GM23338 (cell line): Measurements from ENCODE around the gene RTN3. TPM values are rescaled to one million over a fixed set of nuclear protein-coding genes. Genes with fewer than 3 reads are reported as not detected.

Source experiments
- ATAC-seq: fragments of 200-7000 bp; cut with Tn5 transposase; 3 replicates; pipeline ENCODE4 v1.9.1; 2020
- DNase-seq: peaks from one replicate; pipeline ENCODE4 v3.0.0-alpha.2; 2015; ENCODE audit warnings: low spot score
- H2AFZ ChIP-seq: fragments of 200-600 bp; sonication (generic); 2 replicates; pipeline ENCODE4 v1.8.0; 2016; ENCODE audit warnings: antibody characterized with exemption, mild to moderate bottlenecking, moderate library complexity
- H3F3A ChIP-seq: fragments of 200-600 bp; sonication (generic); replicated peaks from 2 replicates; pipeline ENCODE4 v1.8.0; 2017; ENCODE audit warnings: antibody characterized with exemption, mixed run types, low read depth
- H3K27ac ChIP-seq: fragments of 200-600 bp; sonication (generic); 2 replicates; pipeline ENCODE4 v1.6.1; 2016; ENCODE audit warnings: low read depth
- H3K27me3 ChIP-seq: fragments of 200-600 bp; sonication (generic); 2 replicates; pipeline ENCODE4 v1.8.0; 2016; ENCODE audit warnings: mild to moderate bottlenecking, mixed run types, moderate library complexity; ENCODE audit not compliant: insufficient read depth
- H3K36me3 ChIP-seq: fragments of 200-600 bp; sonication (generic); 2 replicates; pipeline ENCODE4 v1.8.0; 2016; ENCODE audit warnings: mild to moderate bottlenecking; ENCODE audit not compliant: insufficient read depth
- H3K4me1 ChIP-seq: fragments of 200-600 bp; sonication (generic); 2 replicates; pipeline ENCODE4 v1.8.0; 2016; ENCODE audit warnings: mild to moderate bottlenecking, moderate library complexity; ENCODE audit not compliant: insufficient read depth
- H3K4me2 ChIP-seq: fragments of 200-600 bp; sonication (generic); 2 replicates; pipeline ENCODE4 v1.7.1; 2017; ENCODE audit warnings: mixed run types
- H3K4me3 ChIP-seq: fragments of 200-600 bp; sonication (generic); 2 replicates; pipeline ENCODE4 v1.6.1; 2016; ENCODE audit warnings: mixed run types
- H3K79me2 ChIP-seq: fragments of 200-600 bp; sonication (generic); replicated peaks from 2 replicates; pipeline ENCODE4 v1.8.0; 2017; ENCODE audit warnings: mild to moderate bottlenecking; ENCODE audit not compliant: insufficient read depth
- H3K9me2 ChIP-seq: fragments of 200-600 bp; sonication (generic); 2 replicates; pipeline ENCODE4 v1.8.0; 2017; ENCODE audit not compliant: insufficient read depth
- H4K20me1 ChIP-seq: fragments of 200-600 bp; sonication (generic); replicated peaks from 2 replicates; pipeline ENCODE4 v1.8.0; 2017; ENCODE audit warnings: mild to moderate bottlenecking; ENCODE audit not compliant: insufficient read depth
- H3K27ac Mint-ChIP-seq: 2 replicates; pipeline ENCODE4 v1.8.0; 2020; ENCODE audit warnings: inconsistent platforms, mild to moderate bottlenecking, moderate library complexity, mixed read lengths
- H3K27me3 Mint-ChIP-seq: 3 replicates; pipeline ENCODE4 v1.8.0; 2022; ENCODE audit warnings: low read depth, mild to moderate bottlenecking, moderate library complexity, mixed read lengths, inconsistent platforms; ENCODE audit not compliant: insufficient read depth, poor library complexity
- H3K36me3 Mint-ChIP-seq: 3 replicates; pipeline ENCODE4 v1.8.0; 2021; ENCODE audit warnings: low read depth, mild to moderate bottlenecking, inconsistent platforms, moderate library complexity, mixed read lengths
- H3K4me1 Mint-ChIP-seq: 3 replicates; pipeline ENCODE4 v1.8.0; 2020; ENCODE audit warnings: mild to moderate bottlenecking, inconsistent platforms, mixed read lengths
- H3K4me3 Mint-ChIP-seq: 3 replicates; pipeline ENCODE4 v1.8.0; 2021; ENCODE audit warnings: moderate library complexity, mild to moderate bottlenecking, inconsistent platforms, mixed read lengths
- H3K9me3 Mint-ChIP-seq: 3 replicates; pipeline ENCODE4 v1.8.0; 2020; ENCODE audit warnings: moderate library complexity, mild to moderate bottlenecking, inconsistent platforms, mixed read lengths
- CREB1 ChIP-seq: fragments of 250-450 bp; sonication (Bioruptor Pico); IDR thresholded peaks from 2 replicates; pipeline ENCODE4 v1.5.0; 2020; ENCODE audit warnings: low read depth, mild to moderate bottlenecking, moderate library complexity
- CTCF ChIP-seq, 2 experiments: fragments of 200-600 bp in 1 of 2; sonication (generic) in 1 of 2; conservative IDR thresholded peaks; 2 replicates each; pipeline versions ENCODE4 v1.5.1 to v1.6.1; 2016 to 2017; ENCODE audit warnings: antibody characterized with exemption in 2 of 2, low read depth in 2 of 2, mild to moderate bottlenecking in 2 of 2, moderate library complexity in 1 of 2
- ETS1 ChIP-seq: IDR thresholded peaks from 2 replicates; pipeline ENCODE4 v1.6.1; 2016; ENCODE audit warnings: antibody characterized with exemption
- EZH2 ChIP-seq: fragments of 200-600 bp; sonication (generic); IDR thresholded peaks from one replicate; pipeline ENCODE4 v1.8.0; 2017; ENCODE audit warnings: antibody characterized with exemption, mild to moderate bottlenecking, low read depth; ENCODE audit not compliant: unreplicated experiment
- EZH2phosphoT487 ChIP-seq: fragments of 200-600 bp; sonication (generic); IDR thresholded peaks from one replicate; pipeline ENCODE4 v1.8.1; 2018; ENCODE audit warnings: antibody characterized with exemption; ENCODE audit not compliant: unreplicated experiment
- JUNB ChIP-seq: IDR thresholded peaks from one replicate; pipeline ENCODE4 v1.6.1; 2016; ENCODE audit warnings: antibody characterized with exemption; ENCODE audit not compliant: unreplicated experiment
- NANOG ChIP-seq: IDR thresholded peaks from 2 replicates; pipeline ENCODE4 v1.6.1; 2016; ENCODE audit warnings: antibody characterized with exemption, borderline replicate concordance
- POLR2AphosphoS5 ChIP-seq: IDR thresholded peaks from 2 replicates; pipeline ENCODE4 v1.6.1; 2016; ENCODE audit warnings: antibody characterized with exemption, low read depth
- REST ChIP-seq: IDR thresholded peaks from one replicate; pipeline ENCODE4 v1.6.1; 2018; ENCODE audit warnings: antibody characterized with exemption; ENCODE audit not compliant: unreplicated experiment
- STAT1 ChIP-seq: IDR thresholded peaks from one replicate; pipeline ENCODE4 v1.6.1; 2016; ENCODE audit warnings: antibody characterized with exemption; ENCODE audit not compliant: unreplicated experiment
- ZNF114 ChIP-seq: fragments of 250-450 bp; sonication (Bioruptor Pico); IDR thresholded peaks from 2 replicates; pipeline ENCODE4 v1.5.0; 2020; ENCODE audit warnings: mild to moderate bottlenecking, moderate library complexity
- ZNF331 ChIP-seq: fragments of 250-450 bp; sonication (Bioruptor Pico); IDR thresholded peaks from 2 replicates; pipeline ENCODE4 v1.5.0; 2020; ENCODE audit warnings: low read depth, mild to moderate bottlenecking, moderate library complexity
- ZNF462 ChIP-seq: fragments of 250-450 bp; sonication (Bioruptor Pico); IDR thresholded peaks from 2 replicates; pipeline ENCODE4 v1.5.0; 2020; ENCODE audit warnings: mild to moderate bottlenecking, moderate library complexity
- polyA plus RNA-seq: library from polyadenylated mRNA; unstranded; fragments of >200 nt; fragmentation: Nextera tagmentation; extraction: Ambion mirVana; gene quantifications from 2 replicates; pipeline ENCODE4 v1.2.1, GENCODE V29; 2016
- total RNA-seq: library from RNA; depleted of rRNA; stranded (reverse); fragments of >200 nt; shearing (Covaris generic); gene quantifications from 2 replicates; pipeline ENCODE4 v1.2.3, GENCODE V29; 2014

The RTN3 gene
- total and polyA plus RNA-seq, 2 experiments from 2014 or later = 138 to 162 TPM

- Histone ChIP-seq H3K27ac (no peak overlapping the region), H3K27me3 (peaks cover 36% of the 10 kb centered on the region), H3K4me1 (peaks cover 23% of the 10 kb centered on the region), H3K36me3 (no peaks in the 10 kb centered on the region), H3K4me3 (no peak overlapping the region), H3K9me2 (no peaks in the 10 kb centered on the region), H3F3A (0 out of 2 replicates have a peak, but pooled peaks cover 7% of the 10 kb centered on the region), H2AFZ (no peak overlapping the region), H4K20me1 (peaks cover 12% of the 10 kb centered on the region), H3K79me2 (peaks cover 23% of the 10 kb centered on the region), H3K4me2 (peak overlapping the region; percentile 95; the same call in 1 of the 2 replicates)
- TF ChIP-seq ETS1 (no peak), REST (no peak), CREB1 (CRISPR knock-in tag) (no peak), CTCF (conservative IDR thresholded peaks at IDR 0.05; ENCODE audit: low read depth in 2 of 2) (no peak), POLR2AphosphoS5 (no peak), EZH2phosphoT487 (no peak), ZNF331 (CRISPR knock-in tag) (no peak), ZNF462 (CRISPR knock-in tag) (no peak), NANOG (no peak), EZH2 (no peak), ZNF114 (CRISPR knock-in tag) (no peak), JUNB (no peak), STAT1 (no peak)
- no peak for ATAC-seq
- H3K27ac Mint-ChIP-seq = no peak overlapping the region
- peaks cover 29% of the 10 kb centered on the region for H3K4me1 Mint-ChIP-seq
- no peak for DNase-seq
- H3K9me3 Mint-ChIP-seq = peaks cover 3% of the 10 kb centered on the region; the same call in 1 of the 3 replicates
- peaks cover 11% of the 10 kb centered on the region; the same call in 2 of the 3 replicates for H3K36me3 Mint-ChIP-seq
- H3K4me3 Mint-ChIP-seq = no peak overlapping the region
- peaks cover 34% of the 10 kb centered on the region for H3K27me3 Mint-ChIP-seq
Measured at GRCh38 chr11:63770763-63771162, 89.5 kb downstream of the RTN3 start.
